NCI-H526 treated with DMSO at 0.1 percent for 48 hours (cell line): Measurements from ENCODE around the gene MS4A4E.
A peak's percentile ranks its signal among the peaks of the same experiment; 100 is the strongest.
"Not testable (repeated sequence)": the region's sequence is repeated elsewhere in the genome, so short reads cannot be mapped to it uniquely, and the experiment has no call there.

ENCODE experiments used
- DNase-seq: peaks from one replicate; lab custom pipeline; 2025; lab: John Stamatoyannopoulos, UW

MS4A4E gene

GRCh38 chr11:60242740-60243239, at the start of gene MS4A4E:
MS4A4E (minus strand) TSS chr11:60243137; CDS start chr11:60230055, 13,082 bp downstream.
- DNase-seq = no peak

- DNase-seq = no peak
Observed at GRCh38 chr11:60292145-60292544, 49.2 kb upstream of the MS4A4E start.

- no peak for DNase-seq
Observed at GRCh38 chr11:60288531-60288930, 45.6 kb upstream of the MS4A4E start.

GRCh38 chr11:60285411-60286126, 42.6 kb upstream of the MS4A4E start:
- not testable (repeated sequence) for DNase-seq

GRCh38 chr11:60282286-60282685, 39.3 kb upstream of the MS4A4E start:
- DNase-seq = no peak

- DNase-seq = no peak
Observed at GRCh38 chr11:60281485-60281884, 38.5 kb upstream of the MS4A4E start.

GRCh38 chr11:60280412-60280811, 37.5 kb upstream of the MS4A4E start, which contains the start of gene MS4A4A:
MS4A4A (plus strand) TSS chr11:60280666; CDS start chr11:60280676, 10 bp downstream.
- no peak for DNase-seq

GRCh38 chr11:60274416-60274815, 31.5 kb upstream of the MS4A4E start:
- DNase-seq = no peak

- no peak for DNase-seq
Observed at GRCh38 chr11:60265373-60266214, 22.7 kb upstream of the MS4A4E start.

GRCh38 chr11:60264644-60265043, 21.7 kb upstream of the MS4A4E start:
- DNase-seq = no peak

- DNase-seq = no peak
Observed at GRCh38 chr11:60263402-60263801, 20.5 kb upstream of the MS4A4E start.

- no peak for DNase-seq
Observed at GRCh38 chr11:60261014-60261413, 18.1 kb upstream of the MS4A4E start.

GRCh38 chr11:60257956-60258722, 15.2 kb upstream of the MS4A4E start:
- DNase-seq = no peak

- no peak for DNase-seq
Observed at GRCh38 chr11:60252213-60253108, 9.5 kb upstream of the MS4A4E start.

GRCh38 chr11:60251485-60252212, 8.7 kb upstream of the MS4A4E start:
- peak; percentile 19 for DNase-seq

GRCh38 chr11:60241786-60242185, 1.2 kb downstream of the MS4A4E start:
- no peak for DNase-seq

- DNase-seq = no peak
Observed at GRCh38 chr11:60240662-60241061, 2.3 kb downstream of the MS4A4E start.

GRCh38 chr11:60235321-60235720, 7.6 kb downstream of the MS4A4E start:
- no peak for DNase-seq

GRCh38 chr11:60230681-60231080, 12.3 kb downstream of the MS4A4E start:
- DNase-seq = no peak

GRCh38 chr11:60222141-60222540, 20.8 kb downstream of the MS4A4E start:
- DNase-seq = no peak
